Hepatocyte (in vitro differentiated cells): Measurements from ENCODE around the gene MYEOV.

Experiments
- EZH2 ChIP-seq: fragments of 200-600 bp; sonication (generic); IDR thresholded peaks from 2 replicates; pipeline ENCODE4 v1.6.1; 2016; ENCODE audit warnings: antibody characterized with exemption, mild to moderate bottlenecking, borderline replicate concordance
- EZH2phosphoT487 ChIP-seq: fragments of 200-600 bp; sonication (generic); IDR thresholded peaks from one replicate; pipeline ENCODE4 v1.6.1; 2018; ENCODE audit warnings: antibody characterized with exemption, mild to moderate bottlenecking, low read depth, moderate library complexity; ENCODE audit not compliant: unreplicated experiment, severe bottlenecking
- TF ChIP-seq, protein P1 (sequence below): fragments of 200-600 bp; sonication (generic); IDR thresholded peaks from 2 replicates; pipeline ENCODE4 v1.5.1; 2016; ENCODE audit warnings: antibody characterized with exemption, mild to moderate bottlenecking; ENCODE audit not compliant: poor library complexity

DNA sequence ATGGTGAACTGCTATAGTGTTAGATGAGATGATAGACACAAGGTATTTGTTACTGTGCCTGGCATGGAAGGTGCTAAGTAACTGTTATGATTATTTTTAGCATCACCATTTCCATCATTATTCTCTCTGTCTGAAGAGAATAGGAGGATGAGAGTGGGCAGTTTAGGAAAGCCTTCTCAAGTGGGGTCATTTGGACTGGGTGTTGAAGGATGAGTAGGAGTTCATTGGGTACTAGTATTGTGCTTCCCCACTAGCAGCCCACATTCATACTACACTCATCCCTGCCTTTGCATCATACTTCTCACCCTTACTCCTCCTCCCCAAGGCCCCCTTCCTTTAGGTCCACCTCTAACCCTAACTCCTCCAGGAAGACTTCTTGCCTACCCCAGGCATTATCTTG is 20.6 kb downstream of the MYEOV start:
- TF ChIP-seq, protein P1, sequence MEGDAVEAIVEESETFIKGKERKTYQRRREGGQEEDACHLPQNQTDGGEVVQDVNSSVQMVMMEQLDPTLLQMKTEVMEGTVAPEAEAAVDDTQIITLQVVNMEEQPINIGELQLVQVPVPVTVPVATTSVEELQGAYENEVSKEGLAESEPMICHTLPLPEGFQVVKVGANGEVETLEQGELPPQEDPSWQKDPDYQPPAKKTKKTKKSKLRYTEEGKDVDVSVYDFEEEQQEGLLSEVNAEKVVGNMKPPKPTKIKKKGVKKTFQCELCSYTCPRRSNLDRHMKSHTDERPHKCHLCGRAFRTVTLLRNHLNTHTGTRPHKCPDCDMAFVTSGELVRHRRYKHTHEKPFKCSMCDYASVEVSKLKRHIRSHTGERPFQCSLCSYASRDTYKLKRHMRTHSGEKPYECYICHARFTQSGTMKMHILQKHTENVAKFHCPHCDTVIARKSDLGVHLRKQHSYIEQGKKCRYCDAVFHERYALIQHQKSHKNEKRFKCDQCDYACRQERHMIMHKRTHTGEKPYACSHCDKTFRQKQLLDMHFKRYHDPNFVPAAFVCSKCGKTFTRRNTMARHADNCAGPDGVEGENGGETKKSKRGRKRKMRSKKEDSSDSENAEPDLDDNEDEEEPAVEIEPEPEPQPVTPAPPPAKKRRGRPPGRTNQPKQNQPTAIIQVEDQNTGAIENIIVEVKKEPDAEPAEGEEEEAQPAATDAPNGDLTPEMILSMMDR, result no peak
- TF ChIP-seq EZH2 (no peak), EZH2phosphoT487 (no peak)
